Measurements from ENCODE around the gene TUBGCP3. TPM values are rescaled to one million over a fixed set of nuclear protein-coding genes. Genes with fewer than 3 reads are reported as not detected.

The TUBGCP3 gene
- total and polyA plus RNA-seq, 4 donors: 3.6 to 45.9 (median 27.4) TPM

DNA sequence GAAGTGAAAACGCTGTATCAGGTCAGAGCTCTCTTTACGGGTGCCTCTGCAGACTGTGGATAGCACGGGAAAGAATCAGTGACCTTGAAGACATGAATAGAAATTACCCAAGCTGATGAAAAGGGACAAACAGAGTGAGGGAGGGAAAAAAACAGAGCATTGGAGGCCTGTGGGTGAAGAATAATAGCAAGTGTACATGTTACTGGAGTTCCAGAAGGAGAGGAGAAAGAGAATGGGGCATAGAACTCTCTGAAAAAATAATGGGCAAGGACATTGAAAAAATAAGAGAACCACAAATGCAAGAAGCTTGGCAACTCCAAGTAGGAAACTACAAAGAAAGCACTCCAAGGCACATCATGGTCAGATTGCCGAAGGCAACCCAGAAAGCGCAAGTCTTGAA lies 125.5 kb downstream of the TUBGCP3 start:
- no peaks in the 10 kb centered on the region for H3K4me1 ChIP-seq (ENCODE audit: control insufficient read depth in 1 of 2, insufficient read depth in 2 of 2, low read length in 2 of 2)
- ATAC-seq (ENCODE audit: low FRiP score): no peak
- peaks cover 2% of the 10 kb centered on the region for H3K9me3 ChIP-seq (ENCODE audit: control insufficient read depth, low read length)
- 93% methylated on average over 5 of the region's 5 CpGs for WGBS, 2 donors
- H3K27ac ChIP-seq (ENCODE audit: low read depth in 1 of 2, low read length in 2 of 2): no peak overlapping the region
- no peaks in the 10 kb centered on the region for H3K27me3 ChIP-seq (ENCODE audit: control insufficient read depth in 1 of 2, insufficient read depth in 2 of 2, low read length in 1 of 2)
- DNase-seq: no peak
- H3K4me3 ChIP-seq (ENCODE audit: low read length in 2 of 2): no peak overlapping the region
- no peaks in the 10 kb centered on the region for H3K36me3 ChIP-seq (ENCODE audit: control insufficient read depth in 1 of 2, insufficient read depth in 2 of 2, low read length in 1 of 2)
- intact Hi-C loops (cut with DNase I): no loop called here

DNA sequence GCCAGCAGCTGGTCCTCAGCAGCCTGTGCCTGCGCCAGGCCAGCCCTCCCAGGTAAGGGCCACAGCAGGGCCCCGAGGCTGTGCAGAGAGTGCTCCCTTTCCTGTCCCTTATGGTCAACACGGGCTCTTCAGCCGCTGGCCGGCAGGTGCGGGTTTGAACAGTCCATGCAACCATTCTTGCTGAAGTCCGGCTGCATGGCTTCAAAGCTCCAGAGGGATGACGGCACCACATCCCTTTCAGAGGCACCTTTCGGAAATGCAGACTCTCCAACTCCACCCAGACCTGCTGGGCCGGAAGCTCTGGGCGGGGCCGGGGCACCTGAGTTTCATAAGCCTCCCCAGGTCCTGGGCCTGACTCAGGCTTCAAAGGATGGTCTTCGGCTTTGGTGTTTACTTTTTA lies 130.5 kb downstream of the TUBGCP3 start:
- intact Hi-C loops (cut with DNase I): no loop called here
- 77 to 87% methylated on average over 13 of the region's 13 CpGs for WGBS, 2 donors
- DNase-seq: no peak
- H3K27ac ChIP-seq (ENCODE audit: low read depth in 1 of 2, low read length in 2 of 2): no peak overlapping the region
- no peaks in the 10 kb centered on the region for H3K4me1 ChIP-seq (ENCODE audit: control insufficient read depth in 1 of 2, insufficient read depth in 2 of 2, low read length in 2 of 2)
- H3K9me3 ChIP-seq (ENCODE audit: control insufficient read depth, low read length): peaks cover 2% of the 10 kb centered on the region
- H3K27me3 ChIP-seq (ENCODE audit: control insufficient read depth in 1 of 2, insufficient read depth in 2 of 2, low read length in 1 of 2): no peaks in the 10 kb centered on the region
- ATAC-seq (ENCODE audit: low FRiP score): no peak
- H3K4me3 ChIP-seq (ENCODE audit: low read length in 2 of 2): no peak overlapping the region
- no peaks in the 10 kb centered on the region for H3K36me3 ChIP-seq (ENCODE audit: control insufficient read depth in 1 of 2, insufficient read depth in 2 of 2, low read length in 1 of 2)

DNA sequence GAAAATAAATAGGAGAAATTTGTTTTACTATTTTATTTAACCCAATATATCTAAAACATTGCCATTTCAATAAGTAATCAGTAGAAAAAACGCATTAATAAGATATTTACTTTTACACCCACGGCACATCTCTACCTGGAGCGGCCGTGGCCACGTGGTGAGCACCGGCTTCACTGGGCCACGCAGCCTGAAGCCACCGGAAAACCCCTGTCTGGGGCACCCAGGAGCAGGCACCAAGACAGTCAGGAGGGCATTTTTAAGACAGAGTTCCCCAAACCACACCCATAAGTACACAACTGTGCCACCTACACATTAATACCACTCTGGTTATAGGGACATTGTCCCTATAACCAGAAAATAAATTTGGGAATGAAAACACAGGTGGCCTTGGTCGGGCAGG lies 130.9 kb downstream of the TUBGCP3 start:
- Histone ChIP-seq H3K36me3 (ENCODE audit: control insufficient read depth in 1 of 2, insufficient read depth in 2 of 2, low read length in 1 of 2) (no peaks in the 10 kb centered on the region), H3K27me3 (ENCODE audit: control insufficient read depth in 1 of 2, insufficient read depth in 2 of 2, low read length in 1 of 2) (no peaks in the 10 kb centered on the region), H3K27ac (ENCODE audit: low read depth in 1 of 2, low read length in 2 of 2) (no peak overlapping the region), H3K4me3 (ENCODE audit: low read length in 2 of 2) (no peak overlapping the region), H3K9me3 (ENCODE audit: control insufficient read depth, low read length) (peaks cover 2% of the 10 kb centered on the region), H3K4me1 (ENCODE audit: control insufficient read depth in 1 of 2, insufficient read depth in 2 of 2, low read length in 2 of 2) (no peaks in the 10 kb centered on the region)
- no peak for DNase-seq
- ATAC-seq (ENCODE audit: low FRiP score): no peak
- WGBS, 2 donors: 91 to 93% methylated on average over 9 of the region's 9 CpGs
- intact Hi-C loops (cut with DNase I): no loop called here

DNA sequence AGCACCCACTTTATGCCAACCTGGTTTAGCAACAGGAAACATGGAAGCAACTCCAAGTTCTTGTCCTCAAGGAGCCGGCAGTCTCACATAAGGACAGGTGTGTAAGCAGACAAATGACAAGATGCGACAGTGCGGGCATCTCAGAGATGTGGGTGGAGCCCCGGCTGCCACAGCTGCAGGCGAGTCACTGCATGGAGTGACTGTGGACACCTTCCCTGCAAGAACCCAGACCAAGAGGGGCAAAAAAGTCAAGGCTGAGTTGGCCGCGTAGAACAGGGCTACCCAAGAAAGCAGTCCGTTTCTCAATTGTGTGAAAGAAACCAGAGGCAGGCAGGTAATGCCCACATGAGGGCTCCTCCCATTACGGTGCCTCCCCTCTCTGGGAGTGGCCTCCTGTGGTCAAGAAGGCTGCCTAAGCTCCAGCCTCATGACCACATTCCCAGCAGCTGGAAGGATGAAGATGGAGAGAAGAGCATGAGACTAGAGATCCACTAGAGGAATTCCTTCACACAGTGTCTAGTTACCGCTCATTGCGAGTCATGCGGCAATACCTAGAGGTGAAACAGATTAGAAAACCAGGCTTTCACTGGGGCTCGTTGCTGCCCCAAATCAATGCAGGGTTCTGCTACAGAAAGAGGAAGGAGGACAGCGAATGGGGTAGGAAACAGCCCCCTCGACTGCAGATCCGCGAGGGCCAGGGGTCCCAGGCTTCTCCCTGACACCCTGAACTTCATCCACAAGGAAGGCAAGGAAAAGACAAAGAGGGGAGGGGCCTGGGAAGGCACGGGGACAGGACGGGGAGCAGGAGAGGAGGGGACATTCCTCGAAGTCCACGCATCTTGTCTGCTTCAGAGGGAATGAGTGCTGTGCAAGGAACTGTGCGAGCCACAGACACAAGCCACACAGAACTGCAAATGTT lies 131.6 kb downstream of the TUBGCP3 start:
- no peaks in the 10 kb centered on the region for H3K36me3 ChIP-seq (ENCODE audit: control insufficient read depth in 1 of 2, insufficient read depth in 2 of 2, low read length in 1 of 2)
- ATAC-seq (ENCODE audit: low FRiP score) (no peak), DNase-seq (no peak)
- H3K4me3 ChIP-seq (ENCODE audit: low read length in 2 of 2): no peak overlapping the region
- H3K27ac ChIP-seq (ENCODE audit: low read depth in 1 of 2, low read length in 2 of 2): no peak overlapping the region
- no peaks in the 10 kb centered on the region for H3K9me3 ChIP-seq (ENCODE audit: control insufficient read depth, low read length)
- WGBS, 2 donors: 81 to 85% methylated on average over 22 of the region's 22 CpGs
- H3K4me1 ChIP-seq (ENCODE audit: control insufficient read depth in 1 of 2, insufficient read depth in 2 of 2, low read length in 2 of 2): no peaks in the 10 kb centered on the region
- H3K27me3 ChIP-seq (ENCODE audit: control insufficient read depth in 1 of 2, insufficient read depth in 2 of 2, low read length in 1 of 2): no peaks in the 10 kb centered on the region
- intact Hi-C loops (cut with DNase I): no loop called here

DNA sequence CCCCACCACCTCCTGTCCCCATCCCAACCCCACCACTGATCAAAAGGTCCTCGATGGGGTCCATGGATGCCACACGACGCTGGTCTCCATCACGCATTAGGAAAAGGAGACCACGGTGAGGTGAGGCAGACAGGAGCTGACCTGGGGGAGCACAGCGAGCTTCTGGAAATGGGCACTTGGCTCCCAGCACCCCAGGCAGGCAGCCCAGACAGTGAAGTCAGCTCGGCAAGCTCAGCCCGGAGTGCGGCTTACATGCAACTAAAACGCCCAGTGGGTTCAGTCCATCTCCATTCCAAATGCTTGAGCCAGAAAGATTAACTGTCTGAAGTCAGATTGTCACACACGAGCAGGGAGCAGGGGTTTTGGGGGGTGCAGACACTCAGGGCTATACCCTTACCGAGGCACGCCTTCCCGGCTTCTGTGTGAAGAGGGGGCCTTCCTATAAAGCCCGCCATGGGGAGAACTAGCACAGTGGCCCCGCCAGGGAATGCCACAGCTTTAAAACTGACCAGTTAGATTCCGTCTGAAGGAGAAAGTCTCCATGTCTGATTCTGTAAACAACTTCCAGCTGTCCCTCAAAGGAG lies 132.4 kb downstream of the TUBGCP3 start:
- no peak overlapping the region for H3K4me3 ChIP-seq (ENCODE audit: low read length in 2 of 2)
- no peaks in the 10 kb centered on the region for H3K4me1 ChIP-seq (ENCODE audit: control insufficient read depth in 1 of 2, insufficient read depth in 2 of 2, low read length in 2 of 2)
- no peaks in the 10 kb centered on the region for H3K36me3 ChIP-seq (ENCODE audit: control insufficient read depth in 1 of 2, insufficient read depth in 2 of 2, low read length in 1 of 2)
- no peaks in the 10 kb centered on the region for H3K9me3 ChIP-seq (ENCODE audit: control insufficient read depth, low read length)
- no peaks in the 10 kb centered on the region for H3K27me3 ChIP-seq (ENCODE audit: control insufficient read depth in 1 of 2, insufficient read depth in 2 of 2, low read length in 1 of 2)
- intact Hi-C loops (cut with DNase I): no loop called here
- DNase-seq (no peak), ATAC-seq (ENCODE audit: low FRiP score) (no peak)
- H3K27ac ChIP-seq (ENCODE audit: low read depth in 1 of 2, low read length in 2 of 2): no peak overlapping the region
- 72 to 73% methylated on average over 17 of the region's 17 CpGs for WGBS, 2 donors

DNA sequence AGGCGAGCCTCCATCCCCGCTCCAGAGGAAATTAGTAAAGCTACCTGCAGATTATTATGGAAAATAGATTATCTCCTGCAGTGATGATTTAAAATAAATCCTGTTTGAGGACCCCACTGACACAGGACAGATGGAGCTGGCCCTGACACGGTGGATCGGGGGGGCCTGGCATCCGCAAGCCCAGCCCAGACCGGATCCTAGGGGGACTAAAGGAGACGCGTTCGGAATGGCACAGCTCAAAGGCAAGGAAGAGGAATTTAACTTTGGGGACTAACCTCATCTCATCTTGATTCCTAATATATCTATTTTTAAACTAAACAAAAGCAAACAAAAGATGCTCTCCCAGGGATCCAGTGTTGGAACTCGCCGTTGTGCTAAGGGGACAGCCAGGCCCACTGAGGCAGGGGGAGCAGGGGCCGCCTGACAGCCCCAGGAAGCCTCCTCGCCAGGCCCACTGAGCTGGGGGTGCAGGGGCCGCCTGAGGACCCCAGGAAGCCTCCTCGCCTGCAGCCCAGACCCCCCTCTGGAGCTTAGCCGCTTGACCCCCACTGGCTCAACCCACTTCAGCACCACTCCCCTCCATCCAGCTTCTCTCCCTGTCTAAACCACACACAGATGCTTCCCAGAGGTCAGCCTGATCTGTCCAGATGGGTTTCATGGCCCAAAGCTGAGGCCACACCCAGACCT lies 133.2 kb downstream of the TUBGCP3 start:
- intact Hi-C loops (cut with DNase I): no loop called here
- WGBS, 2 donors: 76 to 78% methylated on average over 15 to 16 of the region's 16 CpGs
- DNase-seq (no peak), ATAC-seq (ENCODE audit: low FRiP score) (no peak)
- H3K9me3 ChIP-seq (ENCODE audit: control insufficient read depth, low read length): no peaks in the 10 kb centered on the region
- no peaks in the 10 kb centered on the region for H3K4me1 ChIP-seq (ENCODE audit: control insufficient read depth in 1 of 2, insufficient read depth in 2 of 2, low read length in 2 of 2)
- no peak overlapping the region for H3K27ac ChIP-seq (ENCODE audit: low read depth in 1 of 2, low read length in 2 of 2)
- H3K36me3 ChIP-seq (ENCODE audit: control insufficient read depth in 1 of 2, insufficient read depth in 2 of 2, low read length in 1 of 2): no peaks in the 10 kb centered on the region
- no peaks in the 10 kb centered on the region for H3K27me3 ChIP-seq (ENCODE audit: control insufficient read depth in 1 of 2, insufficient read depth in 2 of 2, low read length in 1 of 2)
- H3K4me3 ChIP-seq (ENCODE audit: low read length in 2 of 2): no peak overlapping the region

DNA sequence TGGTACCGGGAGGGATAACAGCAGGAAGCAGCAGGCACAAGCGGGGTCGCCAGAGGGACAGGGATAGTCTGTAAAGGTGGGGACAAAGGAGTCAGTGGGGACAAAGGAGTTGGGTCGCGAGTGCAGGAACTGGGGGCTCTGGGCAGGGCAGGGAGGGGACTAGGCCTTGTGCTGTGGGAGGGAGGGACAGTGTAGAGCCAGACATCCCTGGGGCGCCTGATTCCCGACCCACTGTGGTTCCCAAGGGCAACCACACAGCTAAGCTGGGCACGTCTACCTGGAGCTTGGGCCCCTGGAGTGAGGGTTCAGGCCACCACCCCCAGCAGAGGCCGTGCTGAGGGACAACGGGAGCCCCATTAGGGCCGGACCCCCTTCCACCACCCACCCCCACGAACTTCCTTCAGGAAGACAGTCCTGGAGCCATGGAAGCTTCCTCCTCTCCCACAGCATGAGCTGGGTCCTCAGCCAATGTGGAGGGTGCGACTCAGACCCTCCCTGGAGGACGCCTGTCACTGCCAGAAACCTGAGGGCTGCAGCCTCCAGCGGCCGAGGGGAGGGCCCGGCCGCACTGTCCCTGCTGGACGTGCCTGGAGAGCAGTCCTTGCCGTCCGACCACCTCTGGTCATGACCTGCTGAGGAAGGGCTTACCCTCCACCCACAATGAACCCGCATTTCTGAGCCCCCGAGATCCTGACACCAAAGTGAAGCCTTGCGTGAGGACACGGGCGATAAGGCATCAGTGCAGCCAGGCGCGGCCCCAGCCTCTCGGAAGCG lies 133.9 kb downstream of the TUBGCP3 start:
- no peaks in the 10 kb centered on the region for H3K36me3 ChIP-seq (ENCODE audit: control insufficient read depth in 1 of 2, insufficient read depth in 2 of 2, low read length in 1 of 2)
- no peak overlapping the region for H3K4me3 ChIP-seq (ENCODE audit: low read length in 2 of 2)
- no peak overlapping the region for H3K27ac ChIP-seq (ENCODE audit: low read depth in 1 of 2, low read length in 2 of 2)
- ATAC-seq (ENCODE audit: low FRiP score) (no peak), DNase-seq (no peak)
- no peaks in the 10 kb centered on the region for H3K9me3 ChIP-seq (ENCODE audit: control insufficient read depth, low read length)
- no peaks in the 10 kb centered on the region for H3K27me3 ChIP-seq (ENCODE audit: control insufficient read depth in 1 of 2, insufficient read depth in 2 of 2, low read length in 1 of 2)
- WGBS, 2 donors: 83% methylated on average over 30 of the region's 30 CpGs
- intact Hi-C loops (cut with DNase I): no loop called here
- no peaks in the 10 kb centered on the region for H3K4me1 ChIP-seq (ENCODE audit: control insufficient read depth in 1 of 2, insufficient read depth in 2 of 2, low read length in 2 of 2)

DNA sequence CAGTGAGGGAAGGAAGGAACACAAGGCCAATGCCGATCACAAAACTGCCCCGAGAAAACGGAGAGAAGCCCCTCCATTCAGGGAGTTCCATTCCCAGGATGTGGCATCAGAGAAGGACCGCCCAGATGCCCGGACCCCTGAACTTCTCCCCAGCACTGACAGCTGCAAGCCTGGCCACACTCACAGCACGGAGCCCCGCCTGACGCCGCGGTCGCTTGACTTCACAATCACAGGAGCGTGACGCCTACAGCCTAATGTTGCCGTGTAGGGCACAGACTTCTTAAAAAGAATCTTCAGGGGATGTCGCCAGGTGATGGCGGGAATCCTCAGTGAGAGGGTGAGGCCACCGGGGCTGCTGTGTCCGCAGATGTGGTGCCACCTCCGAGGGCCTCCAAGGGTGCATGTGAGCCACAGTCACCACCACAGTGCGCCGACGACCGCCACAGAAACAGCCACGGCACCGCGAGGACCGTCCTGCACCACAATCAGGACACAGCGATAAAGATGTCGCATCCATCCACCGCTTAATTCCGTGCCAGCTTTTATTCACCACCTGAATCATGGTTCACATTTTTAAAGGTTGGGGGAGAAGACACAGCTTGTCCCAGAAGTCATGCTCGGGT lies 134.6 kb downstream of the TUBGCP3 start:
- WGBS, 2 donors: 90 to 91% methylated on average over 32 of the region's 32 CpGs
- Histone ChIP-seq H3K27me3 (ENCODE audit: control insufficient read depth in 1 of 2, insufficient read depth in 2 of 2, low read length in 1 of 2) (no peaks in the 10 kb centered on the region), H3K4me1 (ENCODE audit: control insufficient read depth in 1 of 2, insufficient read depth in 2 of 2, low read length in 2 of 2) (no peaks in the 10 kb centered on the region), H3K4me3 (ENCODE audit: low read length in 2 of 2) (no peak overlapping the region), H3K27ac (ENCODE audit: low read depth in 1 of 2, low read length in 2 of 2) (no peak overlapping the region), H3K9me3 (ENCODE audit: control insufficient read depth, low read length) (no peaks in the 10 kb centered on the region), H3K36me3 (ENCODE audit: control insufficient read depth in 1 of 2, insufficient read depth in 2 of 2, low read length in 1 of 2) (no peaks in the 10 kb centered on the region)
- ATAC-seq (ENCODE audit: low FRiP score) (no peak), DNase-seq (no peak)
- intact Hi-C loops (cut with DNase I): no loop called here

Data from aorta (tissue), 5 donors.